ENCODE results near the gene PPARG.

DNA sequence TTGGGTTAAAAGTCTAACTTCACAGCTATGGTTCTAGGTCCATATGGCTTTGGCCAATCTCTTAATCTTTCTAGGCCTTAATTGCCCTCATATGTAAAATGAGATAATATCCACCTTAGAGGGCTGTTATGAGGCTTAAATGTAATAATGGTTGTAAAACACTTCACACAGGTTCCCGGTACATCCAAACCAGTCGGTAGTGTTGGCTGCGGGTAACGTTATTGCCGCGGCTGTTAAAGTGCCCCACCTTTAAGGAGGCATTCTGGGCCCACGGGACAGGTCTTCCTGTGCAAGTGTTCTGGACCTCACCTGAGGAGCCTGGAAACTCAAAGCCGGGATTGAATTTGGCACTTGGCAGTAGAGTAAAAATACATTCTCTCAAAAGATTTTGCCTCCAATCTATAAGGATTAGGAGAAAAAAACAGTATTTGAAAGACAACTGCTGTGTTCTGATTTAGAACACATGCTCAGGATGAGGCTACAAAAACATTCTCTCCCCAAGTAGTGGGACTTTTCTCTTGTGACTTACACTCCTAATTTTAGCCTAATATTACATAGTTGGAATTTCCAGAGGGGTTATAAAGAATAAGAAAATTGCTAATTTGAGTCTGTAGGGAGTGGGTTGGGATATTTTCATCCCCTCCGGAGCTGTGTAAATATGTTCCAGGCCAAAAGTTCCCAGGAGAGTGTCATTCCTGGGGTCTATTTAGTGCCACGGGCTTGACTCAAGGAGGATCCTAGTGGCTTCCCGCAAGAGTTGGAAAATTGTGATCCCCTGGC is 150.5 kb downstream of the PPARG start:
- TF ChIP-seq, protein P1, sequence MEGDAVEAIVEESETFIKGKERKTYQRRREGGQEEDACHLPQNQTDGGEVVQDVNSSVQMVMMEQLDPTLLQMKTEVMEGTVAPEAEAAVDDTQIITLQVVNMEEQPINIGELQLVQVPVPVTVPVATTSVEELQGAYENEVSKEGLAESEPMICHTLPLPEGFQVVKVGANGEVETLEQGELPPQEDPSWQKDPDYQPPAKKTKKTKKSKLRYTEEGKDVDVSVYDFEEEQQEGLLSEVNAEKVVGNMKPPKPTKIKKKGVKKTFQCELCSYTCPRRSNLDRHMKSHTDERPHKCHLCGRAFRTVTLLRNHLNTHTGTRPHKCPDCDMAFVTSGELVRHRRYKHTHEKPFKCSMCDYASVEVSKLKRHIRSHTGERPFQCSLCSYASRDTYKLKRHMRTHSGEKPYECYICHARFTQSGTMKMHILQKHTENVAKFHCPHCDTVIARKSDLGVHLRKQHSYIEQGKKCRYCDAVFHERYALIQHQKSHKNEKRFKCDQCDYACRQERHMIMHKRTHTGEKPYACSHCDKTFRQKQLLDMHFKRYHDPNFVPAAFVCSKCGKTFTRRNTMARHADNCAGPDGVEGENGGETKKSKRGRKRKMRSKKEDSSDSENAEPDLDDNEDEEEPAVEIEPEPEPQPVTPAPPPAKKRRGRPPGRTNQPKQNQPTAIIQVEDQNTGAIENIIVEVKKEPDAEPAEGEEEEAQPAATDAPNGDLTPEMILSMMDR (IDR thresholded peaks at IDR 0.05; ENCODE audit: borderline replicate concordance, extremely low read depth, low read length, poor library complexity, severe bottlenecking): no peak
- no peak for TF ChIP-seq EZH2 (IDR thresholded peaks at IDR 0.05; ENCODE audit: borderline replicate concordance, low read depth, low read length, severe bottlenecking)
